Ascending aorta (tissue), 2 donors: ENCODE measurements around the gene EGFL8. TPM values are rescaled to one million over a fixed set of nuclear protein-coding genes. Genes with fewer than 3 reads are reported as not detected.

Experiments
- DNase-seq, 2 donors: peaks; one replicate each; pipeline ENCODE4 v3.0.0-alpha.2; 2019; ENCODE audit warnings: low spot score in 2 of 2
- H3K27ac ChIP-seq, 2 donors: fragments of 200-600 bp; sonication (generic); one replicate each; pipeline ENCODE4 v1.5.1; 2016 to 2017; ENCODE audit warnings: mild to moderate bottlenecking in 1 of 2
- H3K27me3 ChIP-seq: fragments of 200-600 bp; sonication (generic); one replicate; pipeline ENCODE4 v1.5.1; 2017
- H3K36me3 ChIP-seq, 2 donors: fragments of 200-600 bp; sonication (generic); one replicate each; pipeline ENCODE4 v1.5.1; 2016
- H3K4me1 ChIP-seq, 2 donors: fragments of 200-600 bp; sonication (generic); one replicate each; pipeline ENCODE4 v1.5.1; 2016 to 2017; ENCODE audit warnings: mild to moderate bottlenecking in 1 of 2
- H3K4me3 ChIP-seq, 2 donors: fragments of 200-600 bp; sonication (generic); one replicate each; pipeline ENCODE4 v1.5.1; 2016 to 2017; ENCODE audit warnings: mild to moderate bottlenecking in 1 of 2
- H3K9me3 ChIP-seq, 2 donors: fragments of 200-600 bp; sonication (generic); one replicate each; pipeline ENCODE4 v1.5.1; 2016
- CTCF ChIP-seq, 3 experiments: fragments of 200-600 bp in 2 of 3; fragments of 450-650 bp in 1 of 3; sonication (generic) in 2 of 3; IDR thresholded peaks; one replicate each; pipeline ENCODE4 v1.5.1; 2016 to 2019; ENCODE audit warnings: antibody characterized with exemption in 3 of 3, mild to moderate bottlenecking in 1 of 3, moderate library complexity in 1 of 3
- intact Hi-C: fragments of 100-400 bp; cut with DNase I; formaldehyde crosslinking; loops from one replicate; pipeline ENCODE4 v1.15.1; 2023
- total RNA-seq: library from RNA; depleted of rRNA; stranded (reverse); fragments of >200 nt; gene quantifications from one replicate; pipeline ENCODE4 v1.1.0, GENCODE V29; 2016

Gene EGFL8
- total RNA-seq, 1 donor from 2014 or later: 9.4 TPM

GRCh38 chr6:32170294-32170693, 5.9 kb downstream of the EGFL8 start:
- DNase-seq: no peak
- no peak overlapping the region for H3K4me3 ChIP-seq
- no peak overlapping the region for H3K27ac ChIP-seq
- H3K36me3 ChIP-seq: peaks cover 33 to 53% of the 10 kb centered on the region in 2 donors
- intact Hi-C loops: loop anchor here (10.0 kb wide), 2 partner anchors 195 to 505 kb away; partner anchors contain the start of genes C6orf47, CSNK2B, DXO and GPANK1
- H3K27me3 ChIP-seq: no peaks in the 10 kb centered on the region
- no peak for TF ChIP-seq CTCF (IDR thresholded peaks at IDR 0.05)
- peaks cover 3 to 8% of the 10 kb centered on the region in 2 donors for H3K4me1 ChIP-seq
- no peaks in the 10 kb centered on the region for H3K9me3 ChIP-seq

GRCh38 chr6:32171234-32171633, 6.8 kb downstream of the EGFL8 start:
- Histone ChIP-seq H3K36me3 (peaks cover 31 to 47% of the 10 kb centered on the region in 2 donors), H3K4me1 (peaks cover 6 to 10% of the 10 kb centered on the region in 2 donors)
- no peak for DNase-seq

GRCh38 chr6:32173051-32173727, 8.8 kb downstream of the EGFL8 start:
- no peak overlapping the region for H3K4me3 ChIP-seq
- no peak for TF ChIP-seq CTCF (IDR thresholded peaks at IDR 0.05)
- intact Hi-C loops: loop anchor here (10.0 kb wide), 2 partner anchors 198 to 508 kb away; partner anchors contain the start of genes C6orf47, CSNK2B, DXO and GPANK1
- H3K4me1 ChIP-seq: peaks cover 6 to 16% of the 10 kb centered on the region in 2 donors
- H3K27me3 ChIP-seq: no peaks in the 10 kb centered on the region
- no peak overlapping the region for H3K27ac ChIP-seq
- no peak for DNase-seq
- no peaks in the 10 kb centered on the region for H3K9me3 ChIP-seq
- H3K36me3 ChIP-seq: peaks cover 11 to 29% of the 10 kb centered on the region in 2 donors

More at GRCh38 chr6:32171234-32171633, 6.8 kb downstream of the EGFL8 start:
- Histone ChIP-seq H3K4me3 (no peak overlapping the region), H3K27me3 (no peaks in the 10 kb centered on the region), H3K27ac (no peak overlapping the region), H3K9me3 (no peaks in the 10 kb centered on the region)
- intact Hi-C loops: loop anchor here (10.0 kb wide), 2 partner anchors 196 to 506 kb away; partner anchors contain the start of genes C6orf47, CSNK2B, DXO and GPANK1
- no peak for TF ChIP-seq CTCF (IDR thresholded peaks at IDR 0.05)

GRCh38 chr6:32174416-32174815, 10.0 kb downstream of the EGFL8 start:
- Histone ChIP-seq H3K9me3 (no peaks in the 10 kb centered on the region), H3K4me1 (peaks cover 9 to 24% of the 10 kb centered on the region in 2 donors), H3K27me3 (no peaks in the 10 kb centered on the region), H3K36me3 (peaks cover 6 to 18% of the 10 kb centered on the region in 2 donors), H3K4me3 (no peak overlapping the region), H3K27ac (no peak overlapping the region)
- TF ChIP-seq CTCF (IDR thresholded peaks at IDR 0.05): no peak
- intact Hi-C loops: loop anchor here (10.0 kb wide), 2 partner anchors 200 to 510 kb away; partner anchors contain the start of genes C6orf47, CSNK2B, DXO and GPANK1
- no peak for DNase-seq

GRCh38 chr6:32175322-32175710, 10.9 kb downstream of the EGFL8 start:
- Histone ChIP-seq H3K27ac (peak overlapping the region; percentile 87 to 92), H3K36me3 (peaks cover 10 to 16% of the 10 kb centered on the region in 2 donors), H3K4me3 (peak overlapping the region; percentile 73 to 99), H3K27me3 (no peaks in the 10 kb centered on the region), H3K9me3 (no peaks in the 10 kb centered on the region), H3K4me1 (peaks cover 9 to 27% of the 10 kb centered on the region in 2 donors)
- DNase-seq: no peak
- no peak for TF ChIP-seq CTCF (IDR thresholded peaks at IDR 0.05)
- intact Hi-C loops: loop anchor here (5.0 to 10.0 kb wide), 4 partner anchors 201 to 1242 kb away; partner anchors contain the start of genes BRD2, C6orf47, CSNK2B and CUTA
